Medulla oblongata (tissue), 1 donor: ENCODE measurements around the gene YIPF6.
"Not testable (repeated sequence)": the region's sequence is repeated elsewhere in the genome, so short reads cannot be mapped to it uniquely, and the experiment has no call there.

Source experiments
- DNase-seq: peaks from one replicate; pipeline ENCODE4 v3.0.0-alpha.2; 2015; ENCODE audit errors: extremely low spot score

YIPF6 gene, protein sequence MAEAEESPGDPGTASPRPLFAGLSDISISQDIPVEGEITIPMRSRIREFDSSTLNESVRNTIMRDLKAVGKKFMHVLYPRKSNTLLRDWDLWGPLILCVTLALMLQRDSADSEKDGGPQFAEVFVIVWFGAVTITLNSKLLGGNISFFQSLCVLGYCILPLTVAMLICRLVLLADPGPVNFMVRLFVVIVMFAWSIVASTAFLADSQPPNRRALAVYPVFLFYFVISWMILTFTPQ

DNA sequence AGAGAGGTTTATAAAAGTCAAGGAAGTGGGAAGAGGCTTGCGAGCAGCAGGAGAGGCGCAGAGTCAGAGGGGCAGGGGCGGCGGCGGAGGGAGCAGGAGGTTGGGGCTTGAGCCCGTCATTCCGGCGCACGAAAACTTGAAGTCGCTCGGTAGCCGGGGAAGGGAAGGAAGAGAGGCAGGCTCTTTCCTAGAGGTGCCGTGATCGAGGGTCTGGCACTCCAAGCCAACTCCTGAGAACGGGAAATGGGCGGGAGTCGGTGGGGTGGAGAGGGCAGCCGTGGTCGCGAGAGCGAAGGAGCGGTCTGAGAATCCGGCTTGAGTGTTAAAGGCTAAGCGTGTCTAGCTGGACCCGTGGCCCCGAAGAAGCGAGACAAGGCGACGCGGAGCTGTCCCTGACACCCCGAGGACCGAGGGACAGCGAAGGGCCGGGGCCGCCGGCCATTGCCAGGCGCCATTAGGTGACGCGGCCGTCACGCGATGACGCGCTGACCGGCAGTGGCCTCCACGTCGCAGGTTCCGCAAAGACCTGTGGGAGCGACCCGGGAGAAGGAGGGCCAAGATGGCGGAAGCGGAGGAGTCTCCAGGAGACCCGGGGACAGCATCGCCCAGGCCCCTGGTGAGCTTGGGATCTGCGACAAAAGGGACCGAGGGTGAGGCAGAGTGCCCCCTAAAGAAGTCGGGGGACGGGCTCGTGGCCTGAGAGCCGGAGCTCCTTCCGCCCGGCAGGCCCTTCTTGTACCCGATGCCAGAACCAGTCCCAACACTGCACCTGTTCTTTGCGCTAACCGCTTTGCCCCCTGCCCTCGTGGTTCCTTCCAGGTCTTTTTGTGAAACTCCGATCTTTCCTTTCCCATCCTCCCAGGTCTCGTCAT lies at the start of gene YIPF6:
TSS of gene YIPF6 (plus strand) at position 544 of the 872 bp plus-strand sequence. CDS start at position 560, 16 bp downstream.
- peak; percentile 79 for DNase-seq

DNA sequence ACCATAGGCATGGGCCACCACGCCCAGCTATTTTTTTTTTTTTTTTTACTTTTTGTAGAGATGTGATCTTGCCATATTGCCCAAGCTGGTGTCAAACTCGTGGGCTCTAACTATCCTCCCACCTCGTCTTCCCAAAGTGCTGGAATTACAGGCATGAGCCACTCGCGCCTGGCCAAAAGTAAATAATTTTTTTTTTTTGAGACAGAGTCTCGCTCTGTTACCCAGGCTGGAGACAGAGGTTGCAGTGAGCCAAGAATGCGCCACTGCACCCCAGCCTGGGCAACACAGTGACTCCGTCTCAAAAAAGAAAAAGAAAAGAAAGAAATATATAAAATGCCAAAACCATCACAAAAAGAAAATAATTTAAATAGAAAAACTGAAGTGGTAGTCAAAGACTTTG lies 47.1 kb upstream of the YIPF6 start:
- no peak for DNase-seq

DNA sequence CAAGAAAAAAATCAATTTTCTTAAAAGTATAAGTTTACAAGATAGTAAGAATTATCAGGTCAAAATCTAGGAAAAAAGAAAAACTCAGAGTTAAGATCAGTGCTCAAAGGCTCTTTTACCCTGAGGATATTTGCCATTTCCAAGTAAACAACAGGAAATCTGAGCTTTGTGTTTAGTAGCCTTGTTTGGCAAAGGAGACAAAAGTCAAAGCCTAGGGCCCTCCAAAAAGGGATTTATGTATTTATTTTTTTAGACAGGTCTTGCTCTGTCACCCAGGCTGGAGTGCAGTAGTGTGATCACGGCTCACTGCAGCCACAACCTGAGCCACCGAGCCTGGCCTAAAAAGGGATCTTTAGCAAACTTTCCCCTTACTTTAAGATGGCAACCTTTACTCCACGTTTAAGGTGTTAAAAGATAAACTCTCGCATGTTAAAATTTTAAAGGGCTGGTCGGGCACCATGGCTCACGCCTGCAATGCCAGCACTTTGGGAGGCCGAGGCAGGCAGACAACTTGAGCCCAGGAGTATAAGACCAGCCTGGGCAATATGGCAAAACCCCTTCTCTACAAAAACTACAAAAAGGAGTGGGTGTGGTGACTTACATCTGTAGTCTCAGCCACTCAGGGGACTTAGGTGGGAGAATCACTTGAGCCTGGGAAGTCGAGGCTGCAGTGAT lies 44.2 kb upstream of the YIPF6 start:
- DNase-seq, result no peak

DNA sequence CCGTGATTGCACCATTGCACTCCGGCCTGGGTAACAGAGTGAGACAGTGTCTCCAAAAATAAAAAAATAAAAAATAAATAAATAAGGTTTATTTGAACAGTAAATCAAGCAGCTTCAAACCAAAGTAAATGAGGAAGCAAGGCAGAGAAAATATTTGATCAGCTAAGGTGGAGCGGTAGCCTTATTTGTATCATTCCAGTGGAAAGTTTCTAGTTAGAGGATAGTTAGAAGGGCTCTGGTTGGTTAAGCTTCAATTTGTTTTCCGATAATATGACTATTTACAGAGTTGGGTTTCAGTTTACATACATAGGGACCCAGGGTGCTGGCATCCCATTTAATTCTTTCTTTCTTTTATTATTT lies 43.7 kb upstream of the YIPF6 start:
- DNase-seq, result no peak

DNA sequence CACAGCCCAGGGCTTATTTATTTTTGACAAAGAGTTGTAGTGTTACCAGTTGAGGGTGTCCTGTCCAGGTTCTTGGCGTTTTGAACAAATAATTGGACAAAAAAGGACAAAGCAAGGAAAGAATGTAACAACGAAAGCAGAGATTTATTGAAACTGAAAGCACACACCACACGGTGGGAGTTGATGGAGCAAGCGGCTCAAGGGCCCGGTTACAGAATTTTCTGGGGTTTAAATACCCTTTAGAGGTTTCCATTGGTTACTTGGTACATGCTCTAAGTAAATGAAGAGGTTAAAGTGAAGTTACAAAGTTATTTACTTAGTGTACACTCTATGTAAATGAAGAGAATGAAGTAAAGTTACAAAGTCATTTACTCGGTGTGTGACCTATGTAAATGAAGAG lies 37.8 kb upstream of the YIPF6 start:
- DNase-seq, result no peak

DNA sequence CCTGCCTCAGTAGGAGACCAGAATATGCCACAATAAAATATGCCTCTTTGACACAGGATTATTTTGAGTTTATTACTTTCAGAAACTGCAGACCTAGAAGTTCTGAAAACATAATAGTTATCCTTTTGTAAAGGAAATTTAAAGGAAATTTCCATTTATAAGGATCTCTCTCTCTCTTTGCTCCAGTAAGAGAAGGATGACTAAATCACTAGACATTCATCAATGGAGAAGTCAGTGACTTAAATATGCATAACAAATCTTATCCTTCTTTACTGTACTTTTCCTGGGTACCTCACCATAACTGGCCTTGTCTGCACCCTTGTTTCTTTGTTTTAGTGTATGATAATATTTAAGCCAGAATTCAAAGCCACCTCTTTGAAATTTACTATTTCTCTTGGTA lies 37.3 kb upstream of the YIPF6 start:
- no peak for DNase-seq

DNA sequence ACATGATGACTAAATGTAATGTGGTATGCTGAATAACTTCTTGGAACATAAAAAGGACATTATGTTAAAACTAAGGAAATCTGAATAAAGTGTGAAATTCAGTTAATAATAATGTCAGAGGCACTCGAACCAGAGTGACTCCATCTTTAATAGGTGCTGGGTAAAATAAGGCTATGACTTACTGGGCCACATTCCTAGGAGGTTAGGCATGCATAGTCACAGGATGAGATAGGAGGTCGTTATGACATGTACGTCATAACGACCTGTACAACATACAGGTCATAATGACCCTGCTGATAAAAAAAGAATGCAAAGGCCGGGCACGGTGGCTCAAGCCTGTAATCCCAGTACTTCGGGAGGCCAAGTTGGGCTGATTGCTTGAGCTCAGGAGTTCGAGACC lies 36.7 kb upstream of the YIPF6 start:
- no peak for DNase-seq

DNA sequence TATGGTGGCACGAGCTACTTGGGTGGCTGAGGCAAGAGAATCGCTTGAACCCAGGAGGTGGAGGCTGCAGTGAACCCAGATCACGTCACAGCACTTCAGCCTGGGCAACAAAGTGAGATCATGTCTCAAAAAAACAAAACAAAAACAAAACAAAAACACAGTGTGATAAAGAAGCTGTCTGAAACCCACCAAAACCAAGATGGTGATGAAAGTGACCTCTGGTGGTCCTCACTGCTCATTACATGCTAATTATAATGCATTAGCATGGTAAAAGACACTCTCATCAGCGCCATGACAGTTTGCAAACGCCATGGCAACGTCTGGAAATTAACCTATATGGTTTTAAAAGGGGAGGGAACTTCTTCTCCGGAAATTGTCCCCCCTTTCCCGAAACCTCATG lies 36.2 kb upstream of the YIPF6 start:
- DNase-seq, result peak; percentile 49

DNA sequence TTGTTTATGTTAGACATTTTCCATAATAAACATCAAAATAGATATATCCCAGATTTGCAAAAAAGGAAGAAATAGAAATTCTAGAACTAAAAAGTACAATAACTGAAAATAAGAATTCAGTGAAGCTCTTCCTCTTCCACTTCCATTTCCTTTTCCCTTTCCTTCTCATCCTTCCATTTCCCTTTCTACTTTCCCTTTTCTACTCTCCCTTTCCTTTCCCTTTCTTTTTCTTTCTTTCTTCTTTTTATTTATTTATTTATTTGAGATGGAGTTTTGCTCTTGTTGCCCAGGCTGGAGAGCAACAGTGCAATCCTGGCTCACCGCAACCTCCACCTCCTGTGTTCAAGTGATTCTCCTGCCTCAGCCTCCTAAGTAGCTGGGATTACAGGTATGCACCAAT lies 35.0 kb upstream of the YIPF6 start:
- no peak for DNase-seq

DNA sequence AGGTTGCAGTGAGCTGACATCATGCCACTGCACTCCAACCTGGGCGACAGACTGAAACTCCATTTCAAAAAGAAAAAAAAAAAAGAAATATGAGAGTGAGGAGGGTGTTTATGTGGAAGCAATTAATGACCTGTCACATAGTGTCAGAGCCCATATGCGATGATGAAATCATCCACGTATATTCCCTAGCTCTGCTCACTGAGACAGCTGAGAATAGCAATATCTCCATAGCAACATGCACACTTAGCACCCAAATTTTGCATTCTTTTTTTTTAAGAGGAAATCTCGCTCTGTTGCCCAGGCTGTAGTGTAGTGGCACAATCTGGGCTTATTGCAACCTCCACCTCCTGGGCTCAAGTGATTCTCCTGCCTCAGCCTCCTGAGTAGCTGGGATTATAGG lies 34.1 kb upstream of the YIPF6 start:
- DNase-seq, result no peak

DNA sequence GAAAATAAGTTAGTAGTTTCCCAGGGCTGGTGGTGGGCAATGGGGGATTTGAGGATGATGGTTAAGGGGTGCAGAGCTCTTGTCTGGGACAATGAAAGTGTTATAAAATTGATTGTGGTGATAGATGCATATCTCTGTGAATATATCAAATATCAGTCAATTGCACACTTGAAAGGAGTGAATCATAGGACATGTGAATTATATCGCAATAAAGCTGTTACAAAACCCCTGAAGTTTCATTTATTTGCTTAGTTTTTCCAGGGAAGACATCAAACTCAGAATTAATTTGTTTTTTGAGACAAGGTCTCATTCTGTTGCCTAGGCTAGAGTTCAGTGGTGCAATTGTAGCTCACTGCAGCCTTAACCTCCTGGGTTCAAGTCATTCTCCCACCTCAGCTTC lies 17.9 kb upstream of the YIPF6 start:
- no peak for DNase-seq

DNA sequence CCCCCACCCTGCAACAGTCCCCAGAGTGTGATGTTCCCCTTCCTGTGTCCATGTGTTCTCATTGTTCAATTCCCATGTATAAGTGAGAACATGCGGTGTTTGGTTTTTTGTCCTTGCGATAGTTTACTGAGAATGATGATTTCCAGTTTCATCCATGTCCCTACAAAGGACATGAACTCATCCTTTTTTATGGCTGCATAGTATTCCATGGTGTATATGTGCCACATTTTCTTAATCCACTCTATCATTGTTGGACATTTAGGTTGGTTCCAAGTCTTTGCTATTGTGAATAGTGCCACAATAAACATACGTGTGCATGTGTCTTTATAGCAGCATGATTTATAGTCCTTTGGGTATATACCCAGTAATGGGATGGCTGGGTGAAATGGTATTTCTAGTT lies 12.7 kb upstream of the YIPF6 start:
- DNase-seq, result not testable (repeated sequence)

DNA sequence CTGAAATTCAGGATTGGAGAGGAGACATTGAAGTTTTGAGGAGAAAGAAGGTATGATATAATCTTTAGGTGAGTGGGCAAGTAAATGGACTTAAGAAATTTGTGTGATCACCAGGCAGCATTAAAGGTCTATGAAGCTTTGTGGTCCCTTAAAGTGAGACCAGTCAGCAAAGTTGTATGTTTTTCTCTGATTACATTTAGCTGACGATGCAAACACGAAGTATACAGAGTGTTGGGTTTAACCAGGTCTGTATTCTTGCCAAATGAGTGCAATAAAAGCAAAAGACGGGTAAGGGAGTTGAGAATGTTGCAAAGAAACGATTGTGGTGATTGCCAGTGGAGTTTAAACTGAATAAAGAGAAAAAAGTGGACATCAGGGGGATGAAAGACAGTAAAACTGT lies 11.6 kb upstream of the YIPF6 start:
- DNase-seq, result no peak

DNA sequence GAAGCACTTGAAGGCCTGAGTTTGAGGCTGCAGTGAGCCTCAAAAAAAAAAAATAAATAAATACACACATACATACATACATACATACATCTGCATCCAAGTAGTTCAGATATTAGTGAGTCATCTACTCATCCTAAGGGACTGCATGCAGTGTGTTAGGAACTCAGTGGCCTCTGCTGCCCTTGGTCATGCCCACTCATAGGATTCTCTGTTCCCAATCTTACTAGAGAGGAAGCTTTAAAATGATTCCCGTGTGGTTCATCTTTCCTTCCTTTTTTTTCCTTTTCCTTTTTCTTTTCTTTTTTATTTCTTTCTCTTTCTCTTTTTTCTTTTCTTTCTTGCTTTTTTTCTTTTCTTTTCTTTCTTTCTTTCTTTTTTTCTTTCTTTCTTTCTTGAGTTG lies 10.9 kb upstream of the YIPF6 start:
- no peak for DNase-seq

DNA sequence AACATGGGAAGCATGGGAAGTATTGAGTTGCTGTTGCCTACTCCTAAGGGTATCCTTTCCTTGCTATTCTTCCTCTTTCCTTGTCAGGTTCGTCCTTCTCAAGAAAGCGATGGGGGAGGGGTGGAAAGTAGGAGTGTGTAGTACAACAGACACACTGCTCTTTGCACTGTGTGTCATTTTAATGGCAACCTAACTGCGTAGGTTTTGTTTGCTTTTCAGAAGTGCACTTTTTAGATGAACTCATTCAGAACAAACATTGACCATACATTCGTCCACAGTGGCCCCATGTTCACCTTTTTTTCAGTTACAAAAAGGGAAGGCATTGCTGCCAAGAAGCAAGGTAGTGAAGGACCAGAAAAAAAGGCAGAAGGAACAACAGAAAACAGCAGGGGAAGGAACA lies 10.2 kb upstream of the YIPF6 start:
- DNase-seq, result no peak

DNA sequence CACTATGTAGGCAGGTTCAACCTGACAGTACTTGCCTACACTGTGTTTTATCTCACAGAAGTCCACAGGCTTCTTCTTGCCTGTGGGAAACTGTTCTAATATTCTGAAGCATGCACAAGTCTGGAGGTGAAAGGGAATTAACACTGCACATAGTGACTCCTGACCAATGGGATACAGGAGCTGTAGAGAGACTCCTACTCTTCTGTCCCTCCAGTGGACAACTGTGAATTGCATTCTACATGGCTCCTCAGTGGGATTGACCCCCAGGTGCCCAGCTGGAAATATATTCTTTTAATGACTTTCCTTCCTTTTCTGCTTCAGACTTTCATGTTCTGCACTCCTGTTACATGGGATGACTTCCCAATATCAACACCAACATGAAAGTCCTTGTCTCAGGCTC lies 8.2 kb upstream of the YIPF6 start:
- no peak for DNase-seq

DNA sequence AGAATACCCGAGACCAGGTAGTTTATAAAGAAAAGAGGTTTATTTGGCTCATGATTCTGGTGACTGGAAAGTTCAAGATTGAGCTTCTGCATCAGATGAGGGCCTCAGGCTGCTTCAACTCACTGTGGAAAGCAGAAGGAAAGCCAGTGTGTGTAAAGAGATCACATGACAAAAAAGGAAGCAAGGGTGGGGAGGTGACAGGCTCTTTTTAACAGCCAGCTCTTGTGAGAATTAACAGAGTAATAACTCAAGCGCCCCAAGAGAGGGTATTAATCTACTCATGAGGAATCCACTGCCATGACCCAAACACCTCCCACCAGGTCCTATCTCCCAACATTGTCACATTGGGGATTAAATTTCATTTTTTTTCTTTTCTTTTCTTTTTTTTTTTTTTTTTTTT lies 6.3 kb upstream of the YIPF6 start:
- DNase-seq, result no peak

DNA sequence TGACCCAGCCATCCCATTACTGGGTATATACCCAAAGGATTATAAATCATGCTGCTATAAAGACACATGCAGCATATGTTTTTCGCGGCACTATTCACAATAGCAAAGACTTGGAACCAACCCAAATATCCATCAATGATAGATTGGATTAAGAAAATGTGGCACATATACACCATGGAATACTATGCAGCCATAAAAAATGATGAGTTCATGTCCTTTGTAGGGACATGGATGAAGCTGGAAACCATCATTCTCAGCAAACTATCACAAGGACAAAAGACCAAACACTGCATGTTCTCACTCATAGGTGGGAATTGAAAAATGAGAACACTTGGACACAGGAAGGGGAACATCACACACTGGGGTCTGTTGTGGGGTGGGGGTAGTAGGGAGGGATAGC lies 5.1 kb upstream of the YIPF6 start:
- not testable (repeated sequence) for DNase-seq

DNA sequence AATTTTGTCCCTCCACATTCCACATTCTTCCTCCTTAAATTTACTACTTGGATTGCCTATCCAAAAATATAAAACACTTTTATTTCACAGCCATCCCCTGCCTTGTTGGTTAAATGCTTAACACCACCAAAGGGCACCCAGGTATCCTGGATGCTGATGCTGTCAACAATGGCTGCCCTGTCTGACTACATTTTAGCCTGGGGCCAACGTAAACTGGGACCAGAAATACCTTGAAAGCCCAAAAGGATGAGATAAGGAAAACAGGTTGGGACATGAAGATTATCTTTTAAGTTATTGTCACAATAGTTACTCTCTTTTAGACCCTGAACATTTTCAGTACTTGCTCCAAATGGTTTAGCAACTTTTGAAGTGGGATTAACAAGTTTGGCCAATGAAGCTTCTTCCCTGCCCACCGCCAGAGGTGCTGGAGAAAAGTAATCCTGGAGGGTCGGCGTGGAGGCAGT lies 775 bp upstream of the YIPF6 start:
- DNase-seq, result peak; percentile 2

DNA sequence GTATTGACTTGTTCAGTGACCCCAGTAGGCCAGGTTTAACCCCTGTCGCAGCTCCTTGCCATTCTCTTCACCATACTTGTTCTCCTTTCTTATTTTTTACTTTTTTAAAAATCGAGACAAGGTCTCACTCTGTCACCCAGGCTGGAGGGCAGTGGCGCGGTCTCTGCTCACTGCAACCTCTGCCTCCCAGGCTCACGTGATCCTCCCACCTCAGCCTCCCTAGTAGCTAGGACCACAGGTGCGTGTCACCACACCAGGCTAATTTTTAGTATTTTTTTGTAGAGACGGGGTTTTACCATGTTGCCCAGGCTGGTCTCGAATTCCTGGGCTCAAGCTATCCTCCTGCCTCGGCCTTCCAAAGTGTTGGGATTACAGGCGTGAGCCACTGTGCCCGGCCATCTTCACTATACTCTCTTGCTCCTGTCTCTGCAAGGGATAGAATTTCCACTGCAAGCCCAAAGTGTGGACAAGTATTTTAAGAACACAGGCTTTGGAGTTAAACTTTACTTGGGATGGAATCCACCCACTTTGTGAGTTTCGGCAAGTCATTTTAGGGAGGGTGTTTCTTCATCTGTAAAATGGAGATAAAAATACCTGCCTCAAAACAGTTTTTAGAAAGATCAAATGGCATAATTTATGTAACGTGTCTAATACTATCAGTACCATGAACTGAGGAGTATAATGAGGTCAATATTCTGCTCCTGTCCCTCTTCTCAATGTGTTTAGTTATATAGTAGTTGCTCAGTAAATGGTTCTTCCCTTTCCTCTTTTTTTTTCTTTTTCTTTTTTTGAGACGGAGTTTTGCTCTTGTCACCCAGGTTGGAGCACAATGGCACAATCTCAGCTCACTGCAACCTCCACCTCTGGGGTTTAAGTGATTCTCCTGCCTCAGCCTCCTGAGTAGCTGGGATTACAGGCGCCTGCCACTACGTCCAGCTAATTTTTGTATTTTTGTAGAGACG lies 973 bp downstream of the YIPF6 start:
- no peak for DNase-seq

DNA sequence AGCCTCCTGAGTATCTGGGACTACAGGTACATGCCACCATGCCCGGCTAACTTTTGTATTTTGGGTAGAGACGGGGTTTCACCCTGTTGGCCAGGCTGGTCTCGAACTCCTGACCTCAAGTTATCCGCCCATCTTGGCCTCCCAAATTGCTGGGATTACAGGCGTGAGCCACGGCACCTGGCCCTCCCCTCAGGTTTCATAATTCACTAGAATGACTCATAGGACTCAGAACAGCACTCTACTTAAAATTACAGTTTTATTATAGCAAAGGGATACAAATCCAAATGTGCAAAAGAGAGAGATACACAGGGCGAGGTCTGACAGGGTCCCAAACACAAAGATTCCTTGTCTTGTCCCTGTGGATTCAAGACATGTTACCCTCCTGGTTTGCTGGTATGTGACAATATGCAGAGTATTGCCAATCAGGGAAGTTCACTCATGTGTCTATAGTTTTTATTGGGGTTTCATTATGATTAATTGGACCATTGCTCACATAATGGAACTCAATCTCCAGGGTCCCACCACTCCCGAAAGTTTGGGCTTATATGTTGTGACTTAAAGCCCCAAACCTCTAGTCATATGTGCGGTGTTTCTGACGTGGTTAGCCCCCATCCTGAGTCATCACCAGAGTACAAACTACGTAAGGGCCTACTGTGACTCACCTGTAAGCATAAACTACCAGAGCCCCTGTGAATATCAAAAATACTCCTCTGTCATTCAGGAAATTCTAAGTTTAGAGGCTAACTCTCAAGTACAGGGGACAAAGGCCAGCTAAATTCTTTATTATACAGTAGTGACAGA lies 5.2 kb downstream of the YIPF6 start:
- no peak for DNase-seq
